NCI-H226 (cell line): Measurements from ENCODE around the gene PGLYRP3.
A peak's percentile ranks its signal among the peaks of the same experiment; 100 is the strongest.
"Not testable (repeated sequence)": the region's sequence is repeated elsewhere in the genome, so short reads cannot be mapped to it uniquely, and the experiment has no call there.

Source experiments
- DNase-seq: peaks from one replicate; pipeline ENCODE4 v3.0.0-alpha.2; 2015

Gene PGLYRP3

DNA sequence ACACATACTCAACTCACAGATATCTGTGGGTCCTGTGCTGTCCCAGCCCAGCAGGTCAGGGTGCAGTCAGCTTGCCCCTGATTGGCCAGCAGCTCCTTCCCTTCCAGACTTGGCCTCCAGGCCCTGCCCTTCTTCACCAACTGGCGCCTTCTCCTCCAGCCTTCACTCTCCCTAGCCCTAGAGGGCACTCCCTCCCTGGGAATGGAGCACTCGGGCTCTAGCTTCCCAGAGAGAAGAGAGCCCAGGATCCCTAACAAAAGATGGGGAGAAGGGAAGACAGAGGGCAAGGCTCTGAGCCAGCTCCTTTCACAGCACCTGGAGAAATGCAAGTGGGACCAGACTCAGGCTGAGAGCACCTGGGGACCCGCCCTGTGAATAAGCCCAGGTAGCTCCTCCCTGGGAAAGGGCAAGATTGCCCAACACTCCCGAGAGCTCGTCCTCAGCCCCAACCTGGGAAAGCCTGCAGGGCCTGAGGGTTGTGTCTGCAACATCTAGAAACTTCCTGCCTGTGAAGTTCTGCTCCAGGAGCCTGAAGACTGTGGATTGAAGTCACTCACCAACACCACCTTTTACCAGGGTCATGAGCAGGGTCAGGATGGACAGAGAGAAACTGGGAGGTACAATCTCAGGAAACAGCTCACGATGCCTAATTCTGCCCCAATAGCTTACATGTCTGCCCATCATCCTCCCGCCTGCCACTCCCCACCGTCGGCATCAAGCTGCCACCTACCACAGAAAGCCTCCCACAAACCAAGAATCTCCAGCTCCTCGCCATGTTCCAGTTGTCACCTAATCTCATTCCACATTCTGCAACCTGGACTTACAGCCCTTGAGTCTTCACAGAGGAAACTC, 36.0 kb upstream of the PGLYRP3 start, which contains the start of gene PGLYRP4:
Gene PGLYRP4, minus strand, starts transcription at position 331 of the 852 bp plus-strand sequence. CDS start 909 bp downstream, outside the sequence.
- no peak for DNase-seq

DNA sequence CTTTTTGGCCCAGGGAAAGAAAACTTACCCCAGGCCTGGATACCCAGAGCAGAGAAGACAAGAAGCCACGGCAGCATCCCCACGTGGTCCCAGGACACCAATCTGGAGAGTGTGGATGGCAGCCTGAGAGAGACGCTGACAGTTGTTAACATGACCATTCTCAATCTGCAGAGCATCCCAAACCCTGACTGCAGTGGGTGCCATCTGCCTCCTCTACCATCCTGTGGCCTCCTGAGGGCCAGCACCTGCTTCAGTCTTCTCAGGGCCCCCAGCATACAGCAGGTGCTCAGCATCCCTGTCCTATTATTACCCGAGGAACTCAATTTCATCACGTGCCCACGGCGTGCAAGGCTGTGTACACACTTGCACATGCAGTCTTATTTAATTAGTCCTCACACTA, 35.1 kb upstream of the PGLYRP3 start:
- DNase-seq = no peak

GRCh38 chr1:153347049-153347448, 34.3 kb upstream of the PGLYRP3 start:
- not testable (repeated sequence) for DNase-seq

- no peak for DNase-seq
Observed at GRCh38 chr1:153346077-153346723, 33.4 kb upstream of the PGLYRP3 start.

DNA sequence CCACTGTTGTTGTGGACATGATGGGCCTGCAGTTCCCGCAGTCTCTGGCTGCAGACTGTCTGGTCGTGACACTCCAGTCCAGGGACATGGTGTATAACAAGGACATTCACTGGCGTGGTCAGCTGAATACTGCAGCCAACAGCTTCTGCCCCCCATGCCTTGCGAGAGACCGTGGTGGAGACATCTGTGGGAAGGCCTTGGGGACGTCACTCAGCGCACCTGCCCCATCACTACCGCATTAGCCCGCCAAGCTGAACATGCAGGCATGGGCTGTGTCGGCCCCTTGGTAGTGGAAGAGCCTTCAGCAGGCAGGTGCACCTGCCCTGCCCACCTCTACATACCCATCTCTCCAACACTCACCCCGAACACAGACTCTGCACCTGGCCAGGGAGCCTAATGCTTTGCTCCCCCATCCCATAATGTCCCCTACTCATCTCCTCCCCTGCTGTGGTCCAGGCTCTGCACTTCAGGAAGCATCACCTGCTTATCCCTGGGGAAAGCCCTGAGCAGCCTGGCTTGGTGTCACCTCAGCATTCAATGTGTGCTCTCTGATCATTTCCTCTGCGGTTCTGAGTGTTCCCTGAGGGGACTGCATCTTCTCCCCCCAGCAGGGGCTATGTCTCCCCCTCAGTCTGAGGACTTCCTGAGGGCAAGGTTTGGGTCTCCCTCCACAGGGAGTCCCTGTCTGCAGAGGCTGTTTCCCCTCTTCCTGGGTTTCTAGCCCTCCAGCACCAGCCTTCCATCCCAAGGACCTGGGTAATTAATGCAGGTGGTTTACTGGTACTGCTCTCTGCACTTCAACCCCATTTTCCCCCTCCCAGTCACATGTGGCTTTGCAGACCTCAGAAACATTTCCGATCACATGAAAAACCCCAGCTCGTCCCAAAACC, 32.7 kb upstream of the PGLYRP3 start:
- no peak for DNase-seq

- no peak for DNase-seq
Observed at GRCh38 chr1:153344718-153345025, 31.9 kb upstream of the PGLYRP3 start.

- DNase-seq = peak; percentile 37
Observed at GRCh38 chr1:153343811-153344717, 31.3 kb upstream of the PGLYRP3 start.

DNA sequence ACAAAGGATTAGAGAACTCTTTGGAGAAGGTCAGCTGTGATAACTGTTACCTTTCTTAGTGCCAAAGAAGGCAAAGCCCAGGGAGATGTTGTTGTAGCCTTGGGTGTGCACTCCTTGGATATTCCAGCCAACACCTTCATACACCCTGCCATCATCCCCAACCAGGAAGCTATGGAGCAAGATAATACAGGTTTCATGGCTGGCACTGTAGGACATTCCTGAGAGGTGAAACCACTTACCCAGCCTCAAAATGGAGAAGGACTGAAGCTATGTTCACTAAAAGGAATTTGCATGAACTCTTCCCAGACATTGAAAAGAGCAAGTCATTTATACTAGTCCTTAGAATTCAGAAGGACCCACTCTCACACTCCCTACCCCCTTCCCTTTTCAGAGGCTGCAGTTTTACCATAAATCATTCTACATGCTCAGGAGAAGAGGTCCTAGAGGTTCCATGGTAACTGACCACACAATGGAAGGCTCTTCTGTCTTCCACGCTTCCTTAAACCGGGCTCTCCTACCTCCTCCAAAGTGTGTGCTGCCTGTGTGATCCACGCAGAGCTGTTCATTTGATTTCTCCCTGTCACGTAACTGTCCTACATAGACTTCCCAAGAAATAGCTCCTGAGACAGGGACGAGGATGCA, 30.4 kb upstream of the PGLYRP3 start:
- DNase-seq = no peak

- DNase-seq = no peak
Observed at GRCh38 chr1:153342178-153342577, 29.4 kb upstream of the PGLYRP3 start.

- DNase-seq = no peak
Observed at GRCh38 chr1:153341431-153341934, 28.7 kb upstream of the PGLYRP3 start.

DNA sequence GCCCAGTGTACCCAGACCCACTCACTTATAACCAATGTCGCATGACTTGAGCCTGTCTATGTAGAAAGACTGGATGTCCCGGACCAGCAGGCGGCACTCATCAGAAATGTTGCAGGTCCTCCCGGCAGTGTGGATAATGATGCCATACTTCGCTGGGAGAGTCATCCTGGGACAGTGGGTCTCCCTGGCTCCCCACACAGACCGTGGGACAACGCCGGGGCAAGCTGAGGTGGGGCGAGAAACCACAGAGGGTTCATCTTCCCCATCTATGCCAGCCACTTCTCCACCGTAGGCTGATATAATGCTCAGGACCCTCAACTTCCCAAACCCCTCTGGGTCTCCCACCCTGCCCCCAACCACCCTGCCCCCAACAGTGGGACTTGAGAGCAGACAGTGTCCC, 27.6 kb upstream of the PGLYRP3 start:
- no peak for DNase-seq

DNA sequence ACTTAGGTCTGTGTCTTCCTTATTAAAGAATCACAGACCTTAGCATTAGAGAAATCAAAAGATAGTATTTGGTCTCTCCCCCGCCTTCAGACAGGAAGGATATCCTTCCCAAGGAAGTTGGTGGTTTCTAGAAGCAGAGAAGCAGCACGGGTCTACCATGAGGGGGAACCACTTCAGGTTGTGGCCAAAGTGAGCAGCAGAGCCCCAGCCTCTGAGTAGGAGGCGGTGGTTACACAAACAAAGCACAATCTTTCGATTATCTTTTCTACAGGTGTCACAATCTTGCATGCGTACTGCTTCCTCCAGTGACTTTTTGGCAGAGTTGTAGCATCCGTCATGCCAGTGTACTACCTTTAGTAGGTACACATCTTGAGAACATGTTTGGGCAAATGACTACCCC, 27.1 kb upstream of the PGLYRP3 start:
- no peak for DNase-seq

GRCh38 chr1:153337980-153338853, 25.5 kb upstream of the PGLYRP3 start:
- no peak for DNase-seq

DNA sequence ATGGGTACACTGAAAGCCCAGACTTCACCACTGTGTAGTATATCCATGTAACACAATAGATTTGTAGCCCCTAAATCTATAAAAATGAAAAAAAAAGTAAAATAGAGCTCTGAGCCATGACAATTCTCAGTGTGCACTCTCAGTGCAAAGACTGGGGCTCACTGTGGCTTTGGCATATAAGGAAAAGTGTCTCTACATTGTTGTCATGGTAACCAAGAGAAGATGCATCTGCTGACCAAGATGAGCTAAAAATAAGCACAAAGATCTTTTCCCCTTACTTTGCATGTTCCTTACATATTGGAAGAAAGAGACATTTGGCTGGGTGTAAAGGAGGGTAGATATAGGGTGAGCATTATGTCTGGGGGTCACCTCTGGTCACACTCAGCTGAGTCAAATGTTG, 23.9 kb upstream of the PGLYRP3 start:
- no peak for DNase-seq

DNA sequence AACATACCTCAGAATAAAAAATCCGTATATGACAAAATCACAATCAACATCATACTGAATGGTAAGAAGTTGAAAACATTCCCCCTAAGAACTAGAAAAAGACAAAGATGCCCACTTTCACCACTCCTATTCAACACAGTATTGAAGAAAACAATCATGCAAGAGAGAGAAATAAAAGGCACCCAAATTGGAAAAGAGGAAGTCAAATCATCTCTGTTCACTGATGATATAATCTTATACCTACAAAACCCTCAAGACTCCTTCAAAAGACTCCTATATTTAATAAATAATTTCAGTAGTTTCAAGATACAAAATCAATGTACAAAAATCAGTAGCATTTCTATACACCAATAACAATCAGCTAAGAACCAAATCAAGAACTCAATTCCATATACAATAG, 21.1 kb upstream of the PGLYRP3 start:
- no peak for DNase-seq

DNA sequence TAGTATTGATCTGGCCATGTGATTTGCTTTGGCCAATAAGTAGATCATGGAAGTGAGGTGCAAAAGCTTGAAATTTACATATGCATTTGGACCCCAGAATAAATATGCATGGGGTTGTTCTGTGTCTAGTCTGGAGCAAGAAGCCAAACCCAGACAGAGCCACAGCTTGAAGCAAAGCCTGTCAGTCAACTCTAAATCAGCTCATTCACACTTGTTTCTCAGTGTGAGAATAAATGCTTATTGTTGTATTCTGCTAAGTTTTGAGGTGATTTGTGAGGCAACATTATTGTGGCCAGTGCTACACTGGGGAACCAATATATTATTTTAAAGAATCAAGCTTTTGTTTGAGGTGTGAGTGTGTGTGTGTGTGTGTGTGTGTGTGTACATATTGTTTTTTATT, 12.2 kb upstream of the PGLYRP3 start:
- DNase-seq = no peak

- no peak for DNase-seq
Observed at GRCh38 chr1:153322568-153322967, 9.8 kb upstream of the PGLYRP3 start.

- not testable (repeated sequence) for DNase-seq
Observed at GRCh38 chr1:153318145-153318544, 5.4 kb upstream of the PGLYRP3 start.

GRCh38 chr1:153316013-153316412, 3.3 kb upstream of the PGLYRP3 start:
- not testable (repeated sequence) for DNase-seq

- not testable (repeated sequence) for DNase-seq
Observed at GRCh38 chr1:153314388-153314787, 1.6 kb upstream of the PGLYRP3 start.

DNA sequence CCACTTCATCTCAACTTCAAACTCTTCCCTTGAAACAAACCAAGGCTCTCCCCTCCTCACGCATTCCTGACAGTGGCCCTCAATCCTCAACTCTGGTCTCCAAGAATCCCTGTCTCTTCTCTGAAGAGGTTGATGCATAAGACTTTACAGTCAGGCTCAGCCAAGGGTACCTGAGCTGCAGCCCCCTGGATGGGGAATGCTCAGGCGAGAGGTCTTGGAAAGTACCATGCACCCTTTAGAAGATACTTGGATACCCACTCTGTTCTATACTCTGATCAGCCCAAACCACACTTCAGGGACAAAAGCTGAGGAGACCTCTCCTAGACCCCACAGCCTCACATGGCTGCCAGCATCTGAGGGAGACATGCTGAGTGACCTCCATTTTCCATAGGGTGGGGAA, 536 bp upstream of the PGLYRP3 start:
- no peak for DNase-seq
